ENCODE results near the gene IGSF3. TPM values are rescaled to one million over a fixed set of nuclear protein-coding genes. Genes with fewer than 3 reads are reported as not detected.

IGSF3 gene
- total RNA-seq, 4 donors from 2014 or later = 1.7 to 8.5 (median 5.1) TPM

GRCh38 chr1:116560704-116561490 is 106.6 kb downstream of the IGSF3 start:
- peaks cover 0 to 8% (median 0%) of the 10 kb centered on the region in 3 donors for H3K4me1 ChIP-seq
- H3K27ac ChIP-seq = no peak overlapping the region
- no peak for ATAC-seq
- H3K9me3 ChIP-seq = no peaks in the 10 kb centered on the region
- WGBS, 2 donors (ENCODE audit: low coverage in 1 of 2) = 87 to 94% methylated on average over 4 of the region's 4 CpGs
- H3K36me3 ChIP-seq = no peaks in the 10 kb centered on the region
- no peaks in the 10 kb centered on the region for H3K27me3 ChIP-seq
- no peak overlapping the region for H3K4me3 ChIP-seq
- TF ChIP-seq CTCF (IDR thresholded peaks at IDR 0.05) (no peak), POLR2AphosphoS5 (IDR thresholded peaks at IDR 0.05) (no peak), EP300 (IDR thresholded peaks at IDR 0.05) (no peak), POLR2A (IDR thresholded peaks at IDR 0.05) (no peak)

- no peaks in the 10 kb centered on the region for H3K27me3 ChIP-seq
- H3K27ac ChIP-seq = no peak overlapping the region
- H3K4me1 ChIP-seq = peaks cover 0 to 21% (median 0%) of the 10 kb centered on the region in 3 donors
- no peaks in the 10 kb centered on the region for H3K9me3 ChIP-seq
- 85 to 98% methylated on average over 5 to 6 of the region's 8 CpGs for WGBS, 2 donors (ENCODE audit: low coverage in 1 of 2)
- no peaks in the 10 kb centered on the region for H3K36me3 ChIP-seq
- no peak overlapping the region for H3K4me3 ChIP-seq
- TF ChIP-seq POLR2AphosphoS5 (IDR thresholded peaks at IDR 0.05) (no peak), CTCF (IDR thresholded peaks at IDR 0.05) (no peak), EP300 (IDR thresholded peaks at IDR 0.05) (no peak), POLR2A (IDR thresholded peaks at IDR 0.05) (no peak)
- no peak for ATAC-seq
Observed at GRCh38 chr1:116559304-116559761, 108.2 kb downstream of the IGSF3 start.

- no peaks in the 10 kb centered on the region for H3K36me3 ChIP-seq
- H3K27ac ChIP-seq = no peak overlapping the region
- H3K4me3 ChIP-seq = no peak overlapping the region
- ATAC-seq = no peak
- 70 to 100% methylated on average over 1 of the region's 1 CpG for WGBS, 2 donors (ENCODE audit: low coverage in 1 of 2)
- H3K9me3 ChIP-seq = no peaks in the 10 kb centered on the region
- no peak for TF ChIP-seq POLR2A (IDR thresholded peaks at IDR 0.05)
- no peak for TF ChIP-seq CTCF (IDR thresholded peaks at IDR 0.05)
- no peak for TF ChIP-seq POLR2AphosphoS5 (IDR thresholded peaks at IDR 0.05)
- no peak for TF ChIP-seq EP300 (IDR thresholded peaks at IDR 0.05)
- peaks cover 0 to 21% (median 0%) of the 10 kb centered on the region in 3 donors for H3K4me1 ChIP-seq
- H3K27me3 ChIP-seq = no peaks in the 10 kb centered on the region
Observed at GRCh38 chr1:116558571-116558970, 109.0 kb downstream of the IGSF3 start.

- H3K27ac ChIP-seq = no peak overlapping the region
- 79 to 96% methylated on average over 3 to 4 of the region's 4 CpGs for WGBS, 2 donors (ENCODE audit: low coverage in 1 of 2)
- no peaks in the 10 kb centered on the region for H3K27me3 ChIP-seq
- ATAC-seq = no peak
- peaks cover 0 to 21% (median 0%) of the 10 kb centered on the region in 3 donors for H3K4me1 ChIP-seq
- no peaks in the 10 kb centered on the region for H3K36me3 ChIP-seq
- no peaks in the 10 kb centered on the region for H3K9me3 ChIP-seq
- no peak for TF ChIP-seq EP300 (IDR thresholded peaks at IDR 0.05)
- TF ChIP-seq POLR2A (IDR thresholded peaks at IDR 0.05) = no peak
- no peak for TF ChIP-seq CTCF (IDR thresholded peaks at IDR 0.05)
- TF ChIP-seq POLR2AphosphoS5 (IDR thresholded peaks at IDR 0.05) = no peak
- no peak overlapping the region for H3K4me3 ChIP-seq
Observed at GRCh38 chr1:116558140-116558549, 109.4 kb downstream of the IGSF3 start.
